ENCODE data around the gene MOGAT2.

MOGAT2 gene

DNA sequence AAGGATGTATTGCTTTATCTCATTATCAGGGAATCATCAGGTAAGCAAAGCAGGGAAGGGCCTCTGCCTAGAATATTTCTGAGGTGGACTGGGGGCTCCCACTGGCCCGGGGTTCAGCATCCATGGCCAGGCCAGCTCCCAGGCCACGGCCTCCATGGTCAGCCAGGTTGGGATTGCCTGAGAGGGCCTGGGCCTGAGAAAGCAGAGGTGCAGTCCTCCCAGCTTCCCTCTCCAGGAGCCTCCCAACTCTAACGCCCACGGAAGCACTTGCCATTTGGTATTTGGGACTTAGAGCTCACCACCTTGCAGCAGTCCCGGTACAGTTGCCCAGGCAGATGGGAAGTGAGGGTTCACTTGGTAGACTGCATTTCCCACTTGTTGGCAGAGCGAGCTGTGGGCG lies 63.7 kb downstream of the MOGAT2 start:
- DNase-seq (ENCODE audit: low read depth): no peak

DNA sequence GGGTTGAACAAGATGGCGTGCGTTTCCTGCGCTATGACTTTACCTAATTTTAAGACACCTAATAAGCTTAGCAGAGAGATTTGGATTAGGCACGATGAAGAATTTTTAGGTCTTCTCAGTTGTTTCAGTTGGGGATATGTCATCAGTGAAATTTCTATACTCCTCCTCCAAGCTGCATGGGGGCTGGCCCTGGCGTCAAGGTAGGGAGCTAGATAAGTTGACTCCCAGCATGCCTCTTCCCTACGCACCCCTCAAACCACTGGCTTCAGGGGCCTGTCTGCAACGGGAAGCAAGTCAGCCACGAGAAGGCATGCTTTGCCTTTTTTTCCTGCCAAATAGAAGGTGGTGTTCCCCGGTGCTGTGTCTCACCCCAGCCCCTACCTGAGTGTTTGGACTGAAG lies 64.2 kb downstream of the MOGAT2 start:
- DNase-seq (ENCODE audit: low read depth): no peak
